ENCODE data around the gene CHD5.

CHD5 gene

DNA sequence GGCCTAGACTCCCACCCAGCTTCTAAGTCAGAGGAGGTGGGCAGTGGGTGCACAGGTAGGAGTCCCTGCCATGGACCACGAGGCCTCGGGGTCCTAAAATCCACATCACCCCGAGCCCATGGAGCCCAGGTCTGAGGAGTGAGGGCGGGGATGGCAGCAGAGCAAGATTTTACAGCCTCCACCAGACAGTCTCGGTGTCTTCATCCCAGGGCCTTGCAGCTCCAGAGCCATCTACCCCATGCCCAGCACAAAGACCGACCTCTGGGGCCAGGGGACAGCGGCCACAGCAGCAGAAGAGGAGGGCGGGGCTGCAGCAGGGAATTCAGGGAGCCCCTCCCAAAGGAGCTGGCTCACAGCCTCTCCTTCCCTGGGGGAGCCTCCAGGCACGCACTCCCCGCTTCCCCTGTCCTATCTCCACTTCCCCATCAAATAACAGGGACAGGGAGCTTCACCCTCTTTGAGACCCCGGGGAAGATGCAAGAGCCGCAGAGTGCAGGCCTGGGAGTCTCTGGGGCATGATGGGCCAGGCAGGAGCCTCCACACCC lies 14.6 kb downstream of the CHD5 start:
- DNase-seq = no peak
- Histone ChIP-seq H3K9me3 (ENCODE audit: control insufficient read depth, low read length) (no peaks in the 10 kb centered on the region), H3K4me1 (ENCODE audit: control insufficient read depth, insufficient read depth, low read length, poor library complexity, severe bottlenecking) (no peaks in the 10 kb centered on the region), H3K36me3 (ENCODE audit: control insufficient read depth, insufficient read depth, low read length) (no peaks in the 10 kb centered on the region), H3K4me3 (ENCODE audit: insufficient read depth, low read depth, low read length, poor library complexity, severe bottlenecking) (no peak overlapping the region), H3K27me3 (replicated peaks; ENCODE audit: control insufficient read depth, insufficient read depth, low read length, poor library complexity, severe bottlenecking) (no peaks in the 10 kb centered on the region), H3K27ac (ENCODE audit: insufficient read depth, low read length, poor library complexity, severe bottlenecking) (no peak overlapping the region)

DNA sequence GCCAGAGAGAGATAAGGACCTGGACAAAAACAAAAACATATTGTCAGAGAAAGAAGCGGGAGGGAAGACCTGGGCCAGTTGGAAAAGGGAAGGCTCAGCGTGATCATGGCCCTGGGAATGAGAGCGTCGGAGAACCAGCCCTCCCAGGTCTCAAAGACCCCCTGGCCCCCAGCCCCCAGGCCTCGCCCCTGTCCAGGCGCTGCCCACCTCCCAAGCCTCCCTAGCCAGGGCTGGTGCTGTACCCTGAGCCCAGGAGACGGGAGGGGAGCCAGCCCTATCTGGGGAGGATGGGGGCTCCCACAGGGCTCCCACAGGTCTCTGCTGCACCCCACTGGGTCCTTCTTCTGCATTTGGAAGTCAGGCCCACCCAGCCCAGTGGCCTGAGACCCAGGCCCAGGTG lies 15.1 kb downstream of the CHD5 start:
- Histone ChIP-seq H3K27me3 (replicated peaks; ENCODE audit: control insufficient read depth, insufficient read depth, low read length, poor library complexity, severe bottlenecking) (no peaks in the 10 kb centered on the region), H3K4me1 (ENCODE audit: control insufficient read depth, insufficient read depth, low read length, poor library complexity, severe bottlenecking) (no peaks in the 10 kb centered on the region), H3K27ac (ENCODE audit: insufficient read depth, low read length, poor library complexity, severe bottlenecking) (no peak overlapping the region), H3K36me3 (ENCODE audit: control insufficient read depth, insufficient read depth, low read length) (no peaks in the 10 kb centered on the region), H3K9me3 (ENCODE audit: control insufficient read depth, low read length) (no peaks in the 10 kb centered on the region), H3K4me3 (ENCODE audit: insufficient read depth, low read depth, low read length, poor library complexity, severe bottlenecking) (no peak overlapping the region)
- no peak for DNase-seq

DNA sequence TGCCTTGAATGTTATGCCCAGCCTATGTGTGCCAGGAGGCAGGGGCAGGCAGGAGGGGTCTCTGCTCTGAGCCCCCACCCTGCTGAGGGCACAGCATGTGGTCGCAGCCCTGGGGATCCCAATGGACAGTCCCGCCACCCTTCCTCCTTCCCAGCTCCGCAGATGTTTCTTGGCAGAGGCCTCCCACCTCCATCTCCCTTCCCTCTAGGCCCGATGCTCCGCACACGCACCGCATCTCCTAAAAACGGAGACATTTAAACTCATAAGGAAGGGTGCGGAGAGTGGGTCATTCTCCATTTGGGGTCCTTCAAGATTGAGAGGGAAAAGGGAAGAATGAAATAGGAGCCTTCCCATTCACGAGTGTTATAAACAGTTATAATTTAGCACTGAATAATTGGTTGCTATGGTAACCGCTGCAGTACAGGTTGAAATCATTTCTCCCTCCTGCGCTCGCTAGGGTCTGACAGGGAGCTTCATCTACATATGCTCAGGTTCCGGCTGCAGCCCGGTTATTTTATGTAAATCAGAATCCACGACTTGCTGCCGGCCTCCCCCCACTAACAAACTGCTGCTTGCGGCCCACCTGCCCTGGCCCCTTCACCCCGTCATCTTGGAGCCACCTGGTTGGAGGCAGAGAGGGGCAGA lies 16.0 kb downstream of the CHD5 start:
- no peaks in the 10 kb centered on the region for H3K9me3 ChIP-seq (ENCODE audit: control insufficient read depth, low read length)
- H3K4me1 ChIP-seq (ENCODE audit: control insufficient read depth, insufficient read depth, low read length, poor library complexity, severe bottlenecking) = no peaks in the 10 kb centered on the region
- no peak overlapping the region for H3K4me3 ChIP-seq (ENCODE audit: insufficient read depth, low read depth, low read length, poor library complexity, severe bottlenecking)
- no peaks in the 10 kb centered on the region for H3K36me3 ChIP-seq (ENCODE audit: control insufficient read depth, insufficient read depth, low read length)
- no peak for DNase-seq
- no peaks in the 10 kb centered on the region for H3K27me3 ChIP-seq (replicated peaks; ENCODE audit: control insufficient read depth, insufficient read depth, low read length, poor library complexity, severe bottlenecking)
- no peak overlapping the region for H3K27ac ChIP-seq (ENCODE audit: insufficient read depth, low read length, poor library complexity, severe bottlenecking)

DNA sequence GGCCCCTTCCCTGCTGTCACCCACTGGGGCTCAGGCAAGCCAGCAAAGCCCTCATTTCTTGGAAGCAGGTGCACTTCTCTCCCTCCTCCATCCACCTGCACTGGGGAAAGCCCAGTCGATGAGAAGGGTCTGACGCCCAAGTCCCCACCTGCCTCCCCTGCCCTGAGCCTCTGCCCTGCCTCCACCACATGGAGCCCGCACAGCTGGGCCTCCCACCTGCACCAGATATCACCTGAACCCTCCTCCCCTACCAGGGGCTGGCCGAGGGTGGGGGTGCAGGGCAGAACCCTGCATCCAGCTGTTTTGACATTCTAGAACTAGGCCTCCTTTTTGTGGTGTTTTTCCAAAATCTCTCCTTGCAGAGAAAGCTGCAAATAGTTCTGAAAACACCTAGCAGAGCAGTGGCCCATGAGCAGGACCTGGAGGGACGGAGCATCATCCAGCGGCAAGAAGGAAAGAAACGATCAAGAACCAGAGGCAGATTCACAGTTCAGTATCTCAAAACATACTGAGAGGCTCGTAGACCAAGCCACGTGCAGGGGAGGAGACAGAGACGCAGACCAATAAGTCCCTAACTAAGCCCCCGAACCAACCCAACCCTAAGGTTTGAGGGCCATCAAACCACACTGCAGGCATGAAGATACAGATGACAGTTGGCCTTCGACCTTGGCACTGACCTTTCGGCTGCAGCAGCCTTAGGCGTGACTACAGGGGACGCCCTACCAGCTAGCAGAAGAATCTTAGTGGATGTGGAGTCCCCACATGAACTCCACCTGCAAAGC lies 16.7 kb downstream of the CHD5 start:
- DNase-seq = no peak
- H3K27ac ChIP-seq (ENCODE audit: insufficient read depth, low read length, poor library complexity, severe bottlenecking) = no peak overlapping the region
- no peaks in the 10 kb centered on the region for H3K4me1 ChIP-seq (ENCODE audit: control insufficient read depth, insufficient read depth, low read length, poor library complexity, severe bottlenecking)
- no peaks in the 10 kb centered on the region for H3K36me3 ChIP-seq (ENCODE audit: control insufficient read depth, insufficient read depth, low read length)
- H3K4me3 ChIP-seq (ENCODE audit: insufficient read depth, low read depth, low read length, poor library complexity, severe bottlenecking) = no peak overlapping the region
- no peaks in the 10 kb centered on the region for H3K27me3 ChIP-seq (replicated peaks; ENCODE audit: control insufficient read depth, insufficient read depth, low read length, poor library complexity, severe bottlenecking)
- H3K9me3 ChIP-seq (ENCODE audit: control insufficient read depth, low read length) = no peaks in the 10 kb centered on the region

DNA sequence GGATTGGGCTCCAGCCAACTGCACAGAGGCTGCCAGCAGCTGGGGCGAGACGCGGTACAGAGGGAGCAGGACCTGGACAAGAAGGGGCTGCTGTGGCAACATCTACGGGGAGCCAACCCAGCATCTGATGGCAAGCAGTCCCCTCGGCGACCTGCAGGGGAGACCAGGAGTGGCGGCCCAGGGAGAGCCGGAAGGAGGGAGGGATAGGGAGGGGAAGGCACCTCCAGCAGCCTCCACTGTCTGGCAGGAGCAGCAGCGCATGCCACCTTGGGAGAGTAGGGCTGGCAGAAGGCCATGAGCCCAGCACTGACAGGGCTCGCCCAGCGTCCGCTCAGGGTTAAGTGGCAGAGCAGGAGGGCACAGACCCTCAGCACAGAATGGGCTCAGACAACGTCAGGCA lies 17.3 kb downstream of the CHD5 start:
- no peaks in the 10 kb centered on the region for H3K4me1 ChIP-seq (ENCODE audit: control insufficient read depth, insufficient read depth, low read length, poor library complexity, severe bottlenecking)
- H3K27me3 ChIP-seq (replicated peaks; ENCODE audit: control insufficient read depth, insufficient read depth, low read length, poor library complexity, severe bottlenecking) = no peaks in the 10 kb centered on the region
- no peaks in the 10 kb centered on the region for H3K36me3 ChIP-seq (ENCODE audit: control insufficient read depth, insufficient read depth, low read length)
- no peak overlapping the region for H3K4me3 ChIP-seq (ENCODE audit: insufficient read depth, low read depth, low read length, poor library complexity, severe bottlenecking)
- no peaks in the 10 kb centered on the region for H3K9me3 ChIP-seq (ENCODE audit: control insufficient read depth, low read length)
- DNase-seq = no peak
- no peak overlapping the region for H3K27ac ChIP-seq (ENCODE audit: insufficient read depth, low read length, poor library complexity, severe bottlenecking)

DNA sequence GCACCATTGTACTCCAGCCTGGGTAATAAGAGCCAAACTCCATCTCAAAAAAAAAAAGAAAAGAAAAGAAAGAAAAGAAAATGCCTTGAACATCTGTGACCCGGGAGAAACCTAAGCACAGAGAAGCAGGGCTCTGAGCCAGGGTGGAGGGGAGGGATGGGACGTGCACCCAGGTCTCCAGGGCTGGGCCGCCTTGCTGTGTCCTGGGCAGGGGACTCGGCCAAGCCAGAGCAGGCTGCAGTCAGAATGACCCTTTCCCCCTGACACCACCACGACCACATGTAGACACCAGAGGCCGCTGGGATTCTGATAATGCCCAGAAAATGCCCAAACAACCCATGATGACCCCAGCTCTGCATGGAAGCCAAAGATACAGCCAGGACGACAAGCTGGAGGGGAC lies 17.8 kb downstream of the CHD5 start:
- H3K4me3 ChIP-seq (ENCODE audit: insufficient read depth, low read depth, low read length, poor library complexity, severe bottlenecking) = no peak overlapping the region
- H3K4me1 ChIP-seq (ENCODE audit: control insufficient read depth, insufficient read depth, low read length, poor library complexity, severe bottlenecking) = no peaks in the 10 kb centered on the region
- H3K27ac ChIP-seq (ENCODE audit: insufficient read depth, low read length, poor library complexity, severe bottlenecking) = no peak overlapping the region
- H3K36me3 ChIP-seq (ENCODE audit: control insufficient read depth, insufficient read depth, low read length) = no peaks in the 10 kb centered on the region
- no peak for DNase-seq
- H3K27me3 ChIP-seq (replicated peaks; ENCODE audit: control insufficient read depth, insufficient read depth, low read length, poor library complexity, severe bottlenecking) = no peaks in the 10 kb centered on the region
- H3K9me3 ChIP-seq (ENCODE audit: control insufficient read depth, low read length) = no peaks in the 10 kb centered on the region

DNA sequence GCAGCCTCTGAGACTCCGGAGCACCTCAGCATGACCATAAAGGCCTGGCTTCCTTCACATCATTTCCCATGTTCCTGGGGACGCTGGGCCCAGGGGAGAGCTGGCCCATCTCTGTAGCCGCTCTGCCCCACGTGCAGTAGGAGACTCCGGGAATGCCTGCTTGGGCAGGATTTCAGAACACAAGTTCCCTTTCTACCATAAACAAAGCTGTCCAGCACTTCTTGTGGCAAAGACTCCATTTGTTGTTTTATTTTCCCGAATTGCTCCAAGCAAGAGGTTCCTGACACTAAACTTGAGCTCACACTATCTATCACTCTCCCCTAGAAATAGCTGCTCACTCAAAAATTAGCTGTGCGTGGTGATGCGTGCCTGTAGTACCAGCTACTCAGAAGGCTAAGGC lies 21.9 kb downstream of the CHD5 start:
- no peak overlapping the region for H3K4me3 ChIP-seq (ENCODE audit: insufficient read depth, low read depth, low read length, poor library complexity, severe bottlenecking)
- peaks cover 11% of the 10 kb centered on the region for H3K4me1 ChIP-seq (ENCODE audit: control insufficient read depth, insufficient read depth, low read length, poor library complexity, severe bottlenecking)
- H3K9me3 ChIP-seq (ENCODE audit: control insufficient read depth, low read length) = no peaks in the 10 kb centered on the region
- H3K27me3 ChIP-seq (replicated peaks; ENCODE audit: control insufficient read depth, insufficient read depth, low read length, poor library complexity, severe bottlenecking) = no peaks in the 10 kb centered on the region
- no peaks in the 10 kb centered on the region for H3K36me3 ChIP-seq (ENCODE audit: control insufficient read depth, insufficient read depth, low read length)
- no peak overlapping the region for H3K27ac ChIP-seq (ENCODE audit: insufficient read depth, low read length, poor library complexity, severe bottlenecking)
- no peak for DNase-seq

DNA sequence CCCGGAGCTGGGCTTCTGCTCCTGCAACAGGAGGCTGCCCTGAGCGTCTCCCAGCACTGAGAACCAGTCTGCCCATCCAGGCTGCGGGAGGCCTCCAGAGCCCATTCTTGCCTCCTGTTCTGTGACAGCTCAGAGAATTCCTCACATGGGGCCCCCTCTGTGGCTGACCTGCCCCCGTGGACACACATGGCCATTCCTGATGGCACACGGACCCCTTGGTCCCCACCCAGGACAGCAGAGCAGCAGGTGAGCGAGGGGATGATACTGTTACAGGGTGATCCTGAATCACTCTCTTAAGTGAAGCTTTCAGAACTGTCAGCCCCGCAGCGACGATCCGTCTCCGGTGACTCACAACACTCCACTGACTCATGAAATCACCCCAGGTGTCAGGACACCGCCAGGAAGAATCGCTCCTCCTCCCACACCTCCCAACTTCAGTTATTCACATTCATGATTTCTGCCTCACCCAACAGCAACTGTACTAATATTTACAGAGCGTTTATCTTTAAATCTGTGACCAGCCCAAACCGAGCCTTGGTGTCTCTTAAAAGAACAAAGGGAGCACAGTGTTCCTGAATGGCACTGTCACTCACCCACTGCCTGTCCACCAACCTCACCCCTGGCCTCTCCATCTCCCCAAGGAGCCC lies 22.5 kb downstream of the CHD5 start:
- Histone ChIP-seq H3K9me3 (ENCODE audit: control insufficient read depth, low read length) (no peaks in the 10 kb centered on the region), H3K27me3 (replicated peaks; ENCODE audit: control insufficient read depth, insufficient read depth, low read length, poor library complexity, severe bottlenecking) (no peaks in the 10 kb centered on the region), H3K27ac (ENCODE audit: insufficient read depth, low read length, poor library complexity, severe bottlenecking) (no peak overlapping the region), H3K4me3 (ENCODE audit: insufficient read depth, low read depth, low read length, poor library complexity, severe bottlenecking) (no peak overlapping the region), H3K36me3 (ENCODE audit: control insufficient read depth, insufficient read depth, low read length) (no peaks in the 10 kb centered on the region), H3K4me1 (ENCODE audit: control insufficient read depth, insufficient read depth, low read length, poor library complexity, severe bottlenecking) (peaks cover 11% of the 10 kb centered on the region)
- DNase-seq = no peak

DNA sequence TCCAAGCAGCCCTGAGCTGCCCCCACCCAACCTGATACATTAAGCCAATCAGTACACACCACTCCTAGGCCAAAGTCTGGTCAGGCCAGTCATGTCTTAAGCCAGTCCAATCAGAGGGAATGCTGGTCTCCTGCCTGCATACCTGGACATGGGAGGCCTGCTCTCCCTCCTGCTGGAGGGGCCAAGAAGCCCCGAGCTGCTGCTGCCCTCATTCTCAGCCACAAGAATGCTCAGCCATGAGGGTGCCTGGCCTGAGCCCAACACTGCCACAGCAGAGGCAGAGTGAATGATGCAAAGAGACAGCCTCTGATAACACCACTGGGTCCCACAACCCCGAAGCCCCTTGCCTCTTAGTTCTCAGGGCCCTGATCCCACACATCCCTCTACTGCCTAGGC lies 23.0 kb downstream of the CHD5 start:
- DNase-seq = no peak
- Histone ChIP-seq H3K4me1 (ENCODE audit: control insufficient read depth, insufficient read depth, low read length, poor library complexity, severe bottlenecking) (peaks cover 11% of the 10 kb centered on the region), H3K9me3 (ENCODE audit: control insufficient read depth, low read length) (no peaks in the 10 kb centered on the region), H3K27ac (ENCODE audit: insufficient read depth, low read length, poor library complexity, severe bottlenecking) (no peak overlapping the region), H3K36me3 (ENCODE audit: control insufficient read depth, insufficient read depth, low read length) (no peaks in the 10 kb centered on the region), H3K4me3 (ENCODE audit: insufficient read depth, low read depth, low read length, poor library complexity, severe bottlenecking) (no peak overlapping the region), H3K27me3 (replicated peaks; ENCODE audit: control insufficient read depth, insufficient read depth, low read length, poor library complexity, severe bottlenecking) (no peaks in the 10 kb centered on the region)
